ENCODE results near the gene OMA1.
"Not testable (repeated sequence)": the region's sequence is repeated elsewhere in the genome, so short reads cannot be mapped to it uniquely, and the experiment has no call there.

OMA1 gene

GRCh38 chr1:58502519-58502918, 44.0 kb downstream of the OMA1 start:
- TF ChIP-seq CTCF (IDR thresholded peaks at IDR 0.05; ENCODE audit: low read depth, low read length, missing control alignments), result no peak
- no peak overlapping the region for H3K4me3 ChIP-seq (replicated peaks; ENCODE audit: low read depth, low read length)
- DNase-seq (ENCODE audit: extremely low read depth, low read depth), result no peak

- TF ChIP-seq CTCF (IDR thresholded peaks at IDR 0.05; ENCODE audit: low read depth, low read length, missing control alignments), result no peak
- no peak for DNase-seq (ENCODE audit: extremely low read depth, low read depth)
- no peak overlapping the region for H3K4me3 ChIP-seq (replicated peaks; ENCODE audit: low read depth, low read length)
Observed at GRCh38 chr1:58500043-58500442, 46.5 kb downstream of the OMA1 start.

GRCh38 chr1:58497499-58497898, 49.0 kb downstream of the OMA1 start:
- DNase-seq (ENCODE audit: extremely low read depth, low read depth), result no peak
- no peak overlapping the region for H3K4me3 ChIP-seq (replicated peaks; ENCODE audit: low read depth, low read length)

GRCh38 chr1:58496042-58496441, 50.5 kb downstream of the OMA1 start:
- TF ChIP-seq CTCF (IDR thresholded peaks at IDR 0.05; ENCODE audit: low read depth, low read length, missing control alignments), result no peak
- no peak overlapping the region for H3K4me3 ChIP-seq (replicated peaks; ENCODE audit: low read depth, low read length)

More at GRCh38 chr1:58497499-58497898, 49.0 kb downstream of the OMA1 start:
- TF ChIP-seq CTCF (IDR thresholded peaks at IDR 0.05; ENCODE audit: low read depth, low read length, missing control alignments), result no peak

GRCh38 chr1:58488914-58489313, 57.6 kb downstream of the OMA1 start:
- H3K4me3 ChIP-seq (replicated peaks; ENCODE audit: low read depth, low read length); DNase-seq (ENCODE audit: extremely low read depth, low read depth): not testable (repeated sequence)

More at GRCh38 chr1:58496042-58496441, 50.5 kb downstream of the OMA1 start:
- no peak for DNase-seq (ENCODE audit: extremely low read depth, low read depth)

- TF ChIP-seq CTCF (IDR thresholded peaks at IDR 0.05; ENCODE audit: low read depth, low read length, missing control alignments), result no peak
Observed at GRCh38 chr1:58487002-58487401, 59.5 kb downstream of the OMA1 start.

GRCh38 chr1:58481962-58482361, 64.6 kb downstream of the OMA1 start:
- TF ChIP-seq CTCF (IDR thresholded peaks at IDR 0.05; ENCODE audit: low read depth, low read length, missing control alignments), result no peak

More at GRCh38 chr1:58487002-58487401, 59.5 kb downstream of the OMA1 start:
- H3K4me3 ChIP-seq (replicated peaks; ENCODE audit: low read depth, low read length), result no peak overlapping the region
- DNase-seq (ENCODE audit: extremely low read depth, low read depth), result no peak

More at GRCh38 chr1:58481962-58482361, 64.6 kb downstream of the OMA1 start:
- no peak for DNase-seq (ENCODE audit: extremely low read depth, low read depth)
- H3K4me3 ChIP-seq (replicated peaks; ENCODE audit: low read depth, low read length), result no peak overlapping the region

Measured in HFF-Myc (cell line).